ENCODE data around the gene PSMB11.
A peak's percentile ranks its signal among the peaks of the same experiment; 100 is the strongest.
"Not testable (repeated sequence)": the region's sequence is repeated elsewhere in the genome, so short reads cannot be mapped to it uniquely, and the experiment has no call there.

The PSMB11 gene

DNA sequence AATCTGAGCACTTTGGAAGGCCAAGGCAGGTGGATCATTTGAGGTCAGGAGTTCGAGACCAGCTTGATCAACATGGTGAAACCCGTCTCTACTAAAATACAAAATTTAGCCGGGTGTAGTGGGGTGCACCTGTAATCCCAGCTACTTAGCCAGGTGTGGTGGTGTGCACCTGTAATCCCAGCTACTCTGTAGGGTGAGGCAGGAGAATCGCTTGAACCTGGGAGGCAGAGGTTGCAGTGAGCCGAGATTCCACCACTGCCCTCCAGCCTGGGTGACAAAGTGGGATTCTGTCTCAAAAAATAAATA lies 28.3 kb upstream of the PSMB11 start:
- DNase-seq (ENCODE audit: low read depth in 2 of 2): not testable (repeated sequence)

DNA sequence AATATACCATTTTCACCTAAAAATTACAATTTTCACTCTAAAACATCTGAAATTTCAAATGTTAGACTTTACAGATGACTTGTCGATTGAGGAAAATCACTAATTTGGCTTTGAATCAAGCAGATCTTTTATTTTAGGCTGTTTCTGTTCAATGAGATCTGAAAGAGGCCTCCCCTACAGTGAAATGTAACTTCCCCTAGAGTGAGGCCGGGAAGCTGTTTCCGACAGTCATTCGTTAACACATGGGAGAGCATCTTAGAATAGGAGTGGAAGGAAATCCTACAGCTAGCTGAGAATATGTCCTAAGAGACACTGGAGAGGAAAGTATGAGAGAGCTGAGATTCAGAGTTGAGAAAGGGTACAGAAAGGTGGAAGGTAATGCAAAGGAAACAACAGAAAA lies 26.4 kb upstream of the PSMB11 start:
- DNase-seq (ENCODE audit: low read depth in 2 of 2): no peak

DNA sequence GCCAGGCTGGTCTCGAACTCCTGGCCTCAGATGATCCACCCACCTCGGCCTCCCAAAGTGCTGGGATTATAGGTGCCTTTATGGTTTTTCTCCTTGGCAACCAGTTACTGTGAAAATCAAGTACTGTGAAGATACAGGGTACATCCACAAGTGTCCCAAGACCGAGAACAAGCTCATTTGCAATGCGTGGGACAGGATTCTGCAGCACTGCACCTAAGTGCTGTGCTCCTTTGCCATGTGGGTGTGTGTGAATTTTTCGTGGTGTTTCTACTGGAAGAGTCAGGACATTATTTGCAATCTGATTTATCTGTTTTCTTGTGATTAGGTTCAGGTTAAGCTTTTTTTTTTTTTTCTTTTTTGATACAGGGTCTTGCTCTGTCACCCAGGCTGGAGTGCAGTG lies 24.9 kb upstream of the PSMB11 start:
- DNase-seq (ENCODE audit: low read depth in 2 of 2): no peak

DNA sequence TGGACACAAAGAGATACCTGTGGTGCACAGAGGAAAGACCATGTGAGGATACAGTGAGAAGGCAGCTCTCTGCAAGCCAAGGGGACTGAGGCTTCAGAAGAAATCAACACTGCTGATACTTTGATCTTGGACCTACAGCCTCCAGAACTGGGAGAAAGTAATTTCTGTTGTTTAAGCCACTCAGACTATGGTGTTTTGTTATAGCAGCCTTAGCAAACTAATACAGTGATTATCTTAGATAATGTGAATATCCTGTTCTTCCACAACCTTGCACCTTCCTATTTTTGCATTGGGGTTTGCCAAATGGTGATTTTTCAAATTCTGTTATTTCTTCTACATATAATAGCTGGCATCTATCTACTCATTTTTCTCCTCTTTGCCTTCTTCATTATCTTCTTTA lies 23.9 kb upstream of the PSMB11 start:
- DNase-seq (ENCODE audit: low read depth in 2 of 2): no peak

DNA sequence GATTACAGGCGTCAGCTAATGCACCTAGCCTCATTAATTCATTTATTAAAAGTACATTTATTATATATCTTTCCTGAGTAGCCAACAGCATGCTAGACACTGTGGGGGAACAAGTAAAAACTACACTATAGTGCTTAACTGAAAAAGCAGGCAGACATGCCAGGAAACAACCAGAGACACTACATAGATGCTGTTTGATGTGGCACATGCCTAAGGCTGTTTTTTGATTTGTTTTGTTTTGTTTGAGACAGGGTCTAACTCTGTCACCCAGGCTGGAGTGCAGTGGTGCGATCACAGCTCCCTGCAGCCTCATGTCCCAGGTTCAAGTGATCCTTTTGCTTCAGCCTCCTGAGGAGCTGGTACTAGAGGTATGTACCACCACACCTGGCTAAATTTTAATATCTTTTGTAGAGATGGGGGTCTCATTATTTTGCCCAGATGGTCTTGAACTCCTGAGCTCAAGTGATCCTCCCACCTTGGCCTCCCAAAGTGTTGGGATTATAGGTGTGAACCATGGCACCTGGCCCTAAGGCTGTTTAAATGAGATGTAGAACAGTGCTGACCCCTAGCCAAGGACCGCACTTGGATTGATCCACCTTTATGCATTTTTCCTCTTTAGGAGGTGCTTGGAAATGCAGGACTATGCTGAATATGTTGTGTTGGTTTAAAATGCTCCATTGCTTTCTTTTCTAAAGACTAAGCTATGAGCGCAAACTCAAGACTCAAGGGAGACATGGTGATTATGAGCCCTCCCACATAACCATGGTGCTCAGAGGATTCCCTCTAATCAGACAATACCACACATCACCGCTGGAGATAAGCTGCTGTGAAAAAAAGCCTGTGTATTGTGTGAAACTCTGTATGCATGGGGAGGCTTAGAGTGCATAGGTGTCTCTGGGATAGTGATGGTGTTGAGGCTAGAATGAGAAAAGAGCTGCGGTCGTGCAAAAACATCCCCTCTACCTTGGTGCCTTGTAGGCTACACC lies 21.6 kb upstream of the PSMB11 start:
- DNase-seq (ENCODE audit: low read depth in 2 of 2): no peak

DNA sequence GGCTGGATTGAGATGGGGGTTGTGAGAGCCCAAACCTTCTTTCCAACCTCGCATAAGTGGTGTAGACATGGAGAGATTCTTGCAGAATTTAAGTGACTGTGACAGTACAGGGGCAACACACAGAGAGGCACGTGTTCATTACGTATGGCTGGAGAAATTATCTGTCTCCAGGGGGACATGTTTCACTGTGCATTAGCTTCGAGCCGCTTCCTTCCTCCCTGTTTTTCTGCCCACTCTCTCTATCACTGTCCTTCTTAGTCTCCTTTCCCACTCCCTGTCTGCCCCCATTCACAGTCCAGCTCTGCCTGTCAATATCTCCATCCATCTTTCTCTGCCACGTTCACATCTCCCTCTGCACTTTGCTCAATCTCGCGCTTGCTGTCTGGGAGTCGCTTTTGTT lies 20.6 kb upstream of the PSMB11 start:
- no peak for DNase-seq (ENCODE audit: low read depth in 2 of 2)

DNA sequence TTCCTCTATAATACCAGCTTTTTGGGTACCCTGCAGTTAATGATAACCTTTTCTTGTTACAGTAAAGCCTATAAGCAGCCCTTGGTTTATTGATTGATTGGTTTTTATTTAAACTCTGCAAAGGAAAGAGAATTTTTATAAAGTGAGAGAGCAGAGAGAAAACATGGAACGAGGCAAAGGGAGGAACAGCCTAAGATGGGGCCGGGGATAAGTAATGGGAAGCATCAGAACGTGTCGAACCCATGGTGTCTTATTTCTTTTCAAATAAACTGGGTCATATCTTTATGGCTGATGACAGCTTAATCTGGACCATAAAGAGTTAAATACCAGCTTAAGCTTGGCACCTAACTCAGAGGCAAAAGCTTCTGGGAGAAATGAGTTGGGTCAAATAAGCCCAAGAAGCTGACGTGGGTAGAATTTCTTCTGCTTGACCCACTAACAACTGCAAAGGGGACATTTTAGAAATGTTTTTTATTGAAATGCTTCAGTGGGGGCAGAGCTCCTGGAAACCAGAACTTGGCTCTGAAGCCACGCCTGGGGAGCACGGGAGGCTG lies 20.0 kb upstream of the PSMB11 start:
- DNase-seq (ENCODE audit: low read depth in 2 of 2): no peak

DNA sequence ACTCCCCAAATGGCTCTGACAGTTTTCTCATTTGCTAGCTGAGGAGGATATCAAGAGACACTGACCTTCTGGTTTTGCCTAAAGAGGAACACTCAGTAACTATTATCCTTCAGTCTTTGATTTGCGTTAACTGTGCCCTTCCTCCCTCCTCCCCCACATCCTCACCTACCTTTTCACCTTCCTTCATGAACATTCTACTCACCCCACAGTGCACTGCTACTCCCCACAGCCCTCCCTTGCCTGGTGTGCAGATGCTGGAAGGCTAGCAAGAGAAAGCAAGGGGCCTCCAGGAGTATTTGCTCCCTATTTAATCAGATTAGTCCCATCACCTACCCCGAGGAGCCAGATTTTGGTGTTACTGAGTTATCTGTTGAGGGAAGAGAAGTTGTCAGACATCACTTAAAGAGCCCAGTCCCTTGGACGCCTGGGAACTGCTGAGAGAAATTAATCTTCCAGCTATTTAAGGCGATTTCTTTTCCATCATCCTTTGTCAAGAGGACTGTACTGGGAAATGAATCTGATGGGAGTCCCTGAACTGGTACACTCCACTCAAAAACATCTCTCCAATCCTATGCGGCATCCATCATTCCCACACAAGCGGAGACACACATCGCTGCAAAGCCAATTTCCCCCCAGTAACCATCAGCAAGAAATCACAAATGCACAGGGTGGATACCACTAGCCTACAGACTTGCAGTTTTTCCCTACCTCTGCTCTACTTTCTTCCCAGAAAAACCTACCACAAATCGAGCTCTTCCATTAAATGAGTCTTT lies 18.8 kb upstream of the PSMB11 start:
- DNase-seq (ENCODE audit: low read depth in 2 of 2): no peak

DNA sequence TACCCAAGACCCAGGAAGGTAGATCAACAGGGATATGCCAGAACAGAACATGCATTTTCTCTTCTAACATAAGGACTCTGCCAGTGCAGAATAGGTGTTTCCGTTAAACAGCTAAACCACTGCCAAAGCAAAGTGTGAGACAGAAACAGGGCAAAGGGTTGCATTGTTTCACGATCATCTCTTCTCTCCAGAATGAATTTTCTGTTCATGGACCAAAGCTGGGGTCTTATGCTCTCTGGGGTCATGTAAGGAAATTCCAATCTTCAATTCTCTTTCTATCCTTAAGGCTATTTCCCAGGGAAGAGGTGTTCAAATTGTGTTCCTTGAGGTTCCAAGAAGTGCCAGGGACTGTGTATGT lies 18.2 kb upstream of the PSMB11 start:
- no peak for DNase-seq (ENCODE audit: low read depth in 2 of 2)

DNA sequence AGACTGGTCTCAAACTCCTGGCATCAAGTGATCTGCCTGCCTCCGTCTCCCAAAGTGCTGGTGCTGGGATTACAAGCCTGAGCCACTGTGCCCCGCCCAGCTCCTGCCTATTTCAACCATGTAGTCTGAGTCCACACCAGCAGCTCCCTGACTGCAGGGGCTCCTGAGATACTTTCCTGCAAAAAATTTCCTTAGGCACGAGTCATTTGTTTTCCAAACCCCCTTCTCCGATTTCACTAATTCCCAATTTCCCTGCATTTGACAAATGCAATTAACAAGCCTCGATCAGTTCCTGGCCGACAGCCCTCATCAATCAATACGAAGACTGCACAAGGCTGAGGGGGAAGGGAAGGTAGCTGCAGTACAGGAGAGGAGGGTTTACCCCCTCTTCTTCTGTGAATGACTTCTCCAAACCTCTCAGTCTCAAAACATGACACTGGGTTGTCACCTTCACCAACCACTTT lies 17.4 kb upstream of the PSMB11 start:
- DNase-seq (ENCODE audit: low read depth in 2 of 2): no peak

DNA sequence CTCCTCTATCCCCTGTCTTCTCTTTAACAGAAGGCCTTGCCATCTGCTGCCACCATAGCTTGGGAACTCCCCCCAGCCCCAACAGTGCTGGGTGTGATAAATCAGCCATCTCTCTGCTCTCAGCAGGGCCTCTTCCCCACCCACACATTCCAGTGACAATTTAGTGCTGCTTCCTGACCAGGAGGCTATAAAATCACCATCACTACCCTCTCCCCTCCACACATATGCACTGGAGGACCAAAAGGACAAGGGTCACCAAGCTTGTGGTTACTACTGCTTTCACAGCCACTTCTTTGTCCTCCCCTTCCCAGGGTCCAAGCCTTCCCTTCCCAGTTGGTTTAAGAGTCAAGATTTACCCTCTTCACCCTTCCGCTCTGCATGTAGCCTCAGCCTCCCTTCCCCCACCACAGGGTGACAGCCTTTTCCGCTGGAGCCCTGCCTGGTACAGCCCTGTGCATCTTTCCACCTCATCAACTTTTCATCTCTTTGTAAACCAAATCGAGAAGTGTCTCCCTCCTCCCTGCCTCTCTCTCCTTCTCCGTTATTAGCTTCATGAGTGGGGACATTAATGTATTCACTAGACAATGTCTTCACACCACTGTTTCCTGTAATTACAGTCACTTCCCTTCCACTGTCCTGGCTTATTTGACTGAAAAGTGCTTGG lies 16.7 kb upstream of the PSMB11 start:
- no peak for DNase-seq (ENCODE audit: low read depth in 2 of 2)

DNA sequence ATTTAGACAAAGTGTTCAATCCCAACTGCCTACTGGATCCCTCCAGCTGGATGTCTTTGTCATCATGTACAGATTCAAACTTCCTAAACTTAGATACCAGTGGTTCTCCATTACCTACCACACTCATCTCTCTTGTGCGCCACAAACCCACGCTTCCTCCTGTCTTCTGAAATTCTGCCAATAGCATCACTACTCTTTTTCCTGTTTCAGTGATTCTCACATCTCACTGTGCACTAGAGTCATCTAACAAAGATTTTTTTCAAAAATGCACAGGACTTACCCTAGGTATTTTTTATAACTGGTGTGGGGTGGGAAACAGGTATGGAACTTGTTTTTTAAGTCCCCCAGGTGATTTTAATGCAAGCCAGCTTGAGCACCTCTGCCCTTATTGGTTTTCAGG lies 13.2 kb upstream of the PSMB11 start:
- no peak for DNase-seq (ENCODE audit: low read depth in 2 of 2)

DNA sequence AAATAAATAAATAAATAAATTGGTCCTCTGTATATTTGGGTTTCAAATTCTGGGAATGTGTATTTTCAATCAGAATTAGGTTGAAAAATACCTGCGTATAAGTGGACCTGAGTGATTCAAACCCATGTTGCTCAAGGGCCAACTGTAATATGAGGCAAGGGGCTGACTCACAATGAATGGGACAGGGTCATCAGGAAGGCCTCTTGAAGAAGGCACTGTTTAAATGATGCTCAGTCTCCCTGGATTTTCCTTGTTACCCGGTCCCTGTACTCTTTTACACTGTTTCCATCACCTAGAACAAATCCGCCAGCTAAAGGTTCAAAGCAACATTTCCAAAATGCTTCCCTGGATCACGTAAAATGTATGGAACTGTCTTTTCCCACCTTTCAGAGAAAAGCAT lies 11.1 kb upstream of the PSMB11 start:
- DNase-seq (ENCODE audit: low read depth in 2 of 2): no peak

DNA sequence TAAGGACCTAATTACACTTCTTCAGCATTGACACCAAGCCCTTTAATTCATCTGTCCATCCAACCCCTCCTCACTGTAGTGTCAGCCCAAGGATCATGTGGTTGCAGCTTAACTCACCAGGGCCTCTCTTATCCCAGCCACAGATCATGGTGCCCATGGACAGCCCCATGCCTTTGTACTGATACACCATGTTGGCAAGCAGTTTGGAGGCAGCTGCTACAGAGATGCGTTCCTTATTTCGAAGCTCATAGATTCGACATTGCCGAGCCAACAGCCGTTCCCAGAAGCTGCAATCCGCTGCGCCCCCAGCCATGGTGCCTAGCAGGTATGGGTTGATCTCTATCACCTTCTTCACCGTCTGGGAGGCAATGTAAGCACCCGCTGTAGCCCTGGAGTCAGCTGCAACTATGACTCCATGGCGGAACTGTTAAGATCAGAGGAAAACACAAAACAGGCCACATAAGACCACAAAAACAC lies 8.7 kb upstream of the PSMB11 start:
- no peak for DNase-seq (ENCODE audit: low read depth in 2 of 2)

DNA sequence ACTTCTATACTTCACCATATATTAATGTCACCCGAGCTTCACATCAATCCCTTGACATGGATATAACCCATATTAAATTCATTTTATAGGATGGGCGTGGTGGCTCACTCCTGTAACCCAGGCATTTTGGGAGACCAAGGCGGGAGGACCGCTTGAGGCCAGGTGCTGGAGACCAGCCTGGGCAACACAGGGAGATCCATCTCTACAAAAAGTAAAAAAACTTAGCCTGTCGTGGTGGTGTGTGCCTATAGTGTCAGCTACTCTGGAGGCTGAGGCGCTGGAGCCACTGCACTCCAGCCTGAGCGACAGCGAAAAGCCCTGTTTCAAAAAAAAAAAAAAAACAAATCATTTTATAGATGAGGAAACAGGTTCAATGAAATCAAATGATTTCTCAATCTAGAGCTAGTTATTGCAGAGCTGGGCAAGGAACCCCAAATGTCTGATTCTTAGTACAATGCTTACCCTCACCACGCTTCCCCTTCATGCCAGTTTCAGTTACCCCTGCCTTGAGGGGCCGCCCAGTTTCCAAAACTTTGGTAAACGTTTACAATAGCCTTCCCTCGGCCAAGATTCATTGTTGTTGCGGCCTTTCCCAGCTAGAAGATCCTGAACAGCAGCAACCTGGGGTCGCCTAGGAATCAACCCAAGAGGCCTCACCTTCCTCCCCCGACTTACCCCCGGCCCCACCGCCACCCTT lies 8.1 kb upstream of the PSMB11 start:
- DNase-seq (ENCODE audit: low read depth in 2 of 2): no peak

DNA sequence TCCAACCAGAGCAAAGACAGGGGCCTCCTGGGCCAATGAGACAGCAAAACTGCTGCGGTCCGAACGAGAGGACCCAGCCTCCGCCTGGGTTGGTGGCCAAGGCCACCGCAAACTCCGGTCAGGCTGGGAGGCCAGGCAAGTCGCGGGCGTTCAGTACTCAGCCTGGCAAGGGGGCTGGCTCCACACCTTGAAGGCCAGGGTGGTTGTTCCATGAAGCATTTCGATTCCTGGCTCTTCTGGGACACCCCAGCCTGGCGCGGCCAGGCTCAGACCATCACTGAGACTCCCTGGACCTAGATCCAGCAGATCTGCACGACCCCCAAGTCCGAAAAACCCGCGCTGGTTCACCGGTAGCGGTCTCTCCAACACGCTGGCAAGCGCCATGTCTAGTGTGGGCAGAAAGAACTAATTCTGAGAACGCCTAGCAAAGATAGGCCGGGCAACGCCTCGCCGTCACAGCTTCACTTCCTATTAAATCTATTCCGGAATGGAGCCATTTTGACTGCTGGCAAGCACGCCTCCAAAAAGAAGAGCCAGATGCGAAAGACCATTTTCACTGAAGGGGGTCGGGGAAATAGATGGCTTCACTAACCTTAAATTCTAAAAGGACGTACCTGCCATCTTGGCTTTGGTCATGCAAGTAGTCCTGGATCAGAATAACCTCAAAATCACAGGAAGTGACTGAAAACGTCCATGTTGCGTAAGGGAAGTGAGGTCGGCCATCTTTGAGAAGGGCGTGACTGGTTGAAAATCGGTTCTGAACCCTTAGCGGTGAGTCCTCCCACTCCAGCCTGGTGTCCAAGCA lies 7.3 kb upstream of the PSMB11 start, which contains the start of gene PSMB5:
TSS of gene PSMB5 (minus strand) at position 403 of the 805 bp plus-strand sequence. CDS start at position 384, 19 bp downstream.
- DNase-seq (ENCODE audit: low read depth in 2 of 2): peak; percentile 67 to 88

DNA sequence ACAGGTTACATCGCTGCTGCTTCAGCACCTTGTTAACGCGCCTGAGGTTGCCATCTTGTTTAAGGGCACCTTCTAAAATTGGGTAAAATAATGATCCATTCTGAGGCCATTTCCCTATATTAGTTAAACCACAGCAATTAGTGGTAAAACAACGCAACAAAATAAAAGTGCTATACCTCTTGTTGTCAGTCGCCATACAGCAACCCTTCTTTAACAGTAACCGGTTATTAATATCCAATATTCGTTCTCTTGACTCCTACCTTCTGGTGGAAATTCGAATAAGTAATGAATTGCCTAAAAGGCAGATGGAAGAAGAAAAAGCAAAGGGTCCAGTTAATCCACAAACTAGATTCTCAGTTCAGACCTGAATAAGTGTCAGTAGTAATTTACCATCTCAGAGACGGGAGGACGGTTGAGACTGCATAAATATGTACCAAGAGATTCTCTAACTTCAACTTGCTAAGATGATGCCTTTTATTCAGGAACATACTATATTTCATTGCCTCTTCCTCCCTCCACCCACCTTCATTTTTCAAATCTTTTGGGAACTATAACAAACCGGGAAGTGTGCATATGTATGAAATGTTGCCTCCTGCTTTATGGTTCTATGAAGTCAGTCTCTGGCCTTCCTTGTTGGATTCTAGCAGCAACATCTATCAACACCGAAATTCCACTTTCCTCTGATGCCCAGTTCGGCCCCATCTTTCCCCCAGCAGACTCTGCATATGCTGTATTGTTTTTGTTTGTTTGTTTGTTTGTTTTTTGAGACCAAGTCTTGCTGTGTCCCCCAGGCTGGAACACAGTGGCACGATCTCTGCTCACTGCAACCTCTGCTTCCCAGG lies 6.5 kb upstream of the PSMB11 start:
- DNase-seq (ENCODE audit: low read depth in 2 of 2): no peak

DNA sequence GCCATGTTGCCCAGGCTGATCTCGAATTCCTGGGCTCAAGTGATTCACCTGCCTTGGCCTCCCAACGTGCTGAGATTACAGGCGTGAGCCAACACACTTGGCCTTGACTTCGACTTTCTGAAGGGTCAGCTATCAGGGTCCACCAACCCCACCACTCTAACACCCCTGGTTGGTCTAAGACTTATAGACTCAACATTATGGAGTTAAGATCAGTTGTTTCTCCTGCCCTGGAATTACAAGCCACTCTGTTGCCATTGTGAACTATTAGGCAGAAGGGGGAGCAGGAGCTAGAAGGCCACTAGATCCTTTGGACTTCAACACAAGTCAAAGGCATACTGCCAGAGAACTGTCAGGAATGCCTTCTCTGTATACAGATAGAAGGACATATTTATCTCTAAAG lies 1.9 kb upstream of the PSMB11 start:
- DNase-seq (ENCODE audit: low read depth in 2 of 2): no peak

DNA sequence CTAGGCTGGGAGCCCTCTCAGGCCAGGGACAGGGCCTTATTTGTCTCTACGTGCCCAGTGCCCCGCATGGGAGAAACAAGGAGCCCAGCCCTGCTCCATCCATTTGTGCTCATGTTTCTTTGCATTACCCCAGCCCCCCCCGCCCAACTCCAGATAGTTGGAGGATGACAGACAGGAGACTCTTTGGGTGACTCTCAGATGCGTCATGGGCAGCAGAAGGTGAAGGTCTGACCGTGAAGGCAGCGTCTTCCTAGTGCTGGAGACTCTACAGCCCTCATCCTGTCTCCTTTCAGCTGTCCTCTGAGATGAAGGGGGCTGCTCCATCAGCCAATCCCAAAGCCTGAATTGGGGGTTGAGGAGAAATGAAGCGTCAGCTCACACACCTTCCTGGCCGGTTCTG lies 283 bp upstream of the PSMB11 start:
- DNase-seq (ENCODE audit: low read depth in 2 of 2): no peak

DNA sequence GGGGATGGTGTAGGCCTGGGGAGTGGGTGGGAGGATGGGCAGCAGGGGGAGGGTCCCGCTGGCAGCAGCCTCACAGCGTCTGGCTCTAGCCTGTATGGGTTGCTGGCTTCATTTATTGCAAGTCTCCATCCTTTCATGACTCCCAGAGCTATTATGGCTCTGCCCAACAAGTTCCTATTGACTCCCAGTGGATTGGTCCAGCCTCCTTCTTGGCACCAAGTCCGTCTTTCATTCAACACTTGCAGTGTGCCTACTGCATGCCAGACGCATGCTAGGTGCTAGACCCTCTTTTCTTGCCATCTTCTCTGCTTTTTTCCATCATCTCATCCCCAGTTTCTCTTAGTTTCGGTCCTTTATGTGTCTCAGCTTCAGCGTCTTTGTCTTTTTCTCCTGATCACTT lies 1.1 kb downstream of the PSMB11 start:
- no peak for DNase-seq (ENCODE audit: low read depth in 2 of 2)

Measured in stimulated activated CD8-positive, alpha-beta memory T cell treated with anti-CD3 and anti-CD28 coated beads, Interleukin-15, amount 100 ng/mL, for 4 hours (primary cell).